H1 (cell line): Measurements from ENCODE around the gene SLX4. TPM values are rescaled to one million over a fixed set of nuclear protein-coding genes. Genes with fewer than 3 reads are reported as not detected.

Experiments
- CTCF ChIA-PET: fragments of 300-600 bp; sonication (Branson Sonifier 250); formaldehyde crosslinking; loops from one replicate; lab custom pipeline; 2021; ENCODE audit not compliant: partially characterized antibody; lab: Charles Lee
- POLR2A ChIA-PET: fragments of 300-600 bp; sonication (Branson Sonifier 250); formaldehyde crosslinking; loops from one replicate; lab custom pipeline; 2021; ENCODE audit warnings: inconsistent platforms; ENCODE audit not compliant: partially characterized antibody; lab: Charles Lee
- DNase-seq, 2 experiments: peaks; one replicate each; pipeline versions ENCODE4 v3.0.0 to v3.0.0-alpha.2; 2010 to 2022; ENCODE audit warnings: low spot score in 2 of 2, low read depth in 1 of 2, mixed read lengths in 1 of 2
- FAIRE-seq: peaks from 2 replicates; lab custom pipeline; 2011; peaks lifted over from hg19 to GRCh38; lab: Jason Lieb, UNC
- H2AFZ ChIP-seq: 2 replicates; pipeline ENCODE4 v1.8.1; 2012; ENCODE audit warnings: low read length, inconsistent platforms
- H2AK5ac ChIP-seq: 2 replicates; pipeline ENCODE4 v1.6.1; 2013; ENCODE audit warnings: low read depth, low read length
- H2BK120ac ChIP-seq: replicated peaks from 2 replicates; pipeline ENCODE3; 2013; ENCODE audit warnings: low read depth, low read length, inconsistent platforms
- H2BK12ac ChIP-seq: 2 replicates; pipeline ENCODE4 v1.6.1; 2013; ENCODE audit warnings: low read depth, low read length
- H2BK15ac ChIP-seq: 2 replicates; pipeline ENCODE4 v1.6.1; 2013; ENCODE audit warnings: low read length
- H2BK20ac ChIP-seq: 2 replicates; pipeline ENCODE4 v1.6.1; 2013; ENCODE audit warnings: low read length
- H2BK5ac ChIP-seq: 2 replicates; pipeline ENCODE4 v1.6.1; 2013; ENCODE audit warnings: low read depth, low read length
- H3K14ac ChIP-seq: 2 replicates; pipeline ENCODE4 v1.6.1; 2013; ENCODE audit warnings: inconsistent platforms; ENCODE audit not compliant: insufficient read length
- H3K18ac ChIP-seq: 2 replicates; pipeline ENCODE4 v1.6.1; 2013; ENCODE audit warnings: low read length; ENCODE audit errors: extremely low read depth
- H3K23ac ChIP-seq: 2 replicates; pipeline ENCODE4 v1.6.1; 2013; ENCODE audit warnings: inconsistent platforms; ENCODE audit not compliant: insufficient read length
- H3K23me2 ChIP-seq: 2 replicates; pipeline ENCODE4 v1.6.1; 2013; ENCODE audit warnings: low read depth, low read length
- H3K27ac ChIP-seq: 2 replicates; pipeline ENCODE4 v1.6.1; 2011; ENCODE audit warnings: low read depth, low read length, inconsistent platforms
- H3K27me3 ChIP-seq, 4 experiments: replicated peaks in 1 of 4; 1 replicate in 1 of 4; 2 replicates in 3 of 4; pipeline versions ENCODE4 v1.6.1 to v1.8.1; 2011 to 2013; ENCODE audit warnings: low read length in 3 of 4, mild to moderate bottlenecking in 3 of 4, inconsistent platforms in 2 of 4, mixed read lengths in 2 of 4, moderate library complexity in 1 of 4; ENCODE audit not compliant: control insufficient read depth in 3 of 4, insufficient read depth in 3 of 4; ENCODE audit errors: extremely low read depth in 1 of 4
- H3K36me3 ChIP-seq, 4 experiments: 2 replicates each; pipeline versions ENCODE4 v1.6.1 to v1.8.1; 2011 to 2013; ENCODE audit warnings: mild to moderate bottlenecking in 4 of 4, low read length in 3 of 4, moderate library complexity in 2 of 4, control low read depth in 1 of 4, inconsistent platforms in 1 of 4; ENCODE audit not compliant: insufficient read depth in 4 of 4, control insufficient read depth in 2 of 4
- H3K4ac ChIP-seq: replicated peaks from 2 replicates; pipeline ENCODE3; 2013; ENCODE audit warnings: low read length, low read depth, mixed read lengths, inconsistent platforms; ENCODE audit not compliant: insufficient read length
- H3K4me1 ChIP-seq, 4 experiments: replicated peaks in 1 of 4; 1 replicate in 1 of 4; 2 replicates in 3 of 4; pipeline versions ENCODE4 v1.6.1 to v1.8.1; 2011 to 2013; ENCODE audit warnings: low read length in 3 of 4, inconsistent platforms in 2 of 4, mixed read lengths in 1 of 4; ENCODE audit not compliant: insufficient read depth in 4 of 4, control insufficient read depth in 3 of 4
- H3K4me2 ChIP-seq, 2 experiments: 2 replicates each; pipeline versions ENCODE4 v1.6.1 to v1.8.1; 2011 to 2013; ENCODE audit warnings: low read depth in 2 of 2, low read length in 2 of 2, control low read depth in 1 of 2, inconsistent platforms in 1 of 2, mild to moderate bottlenecking in 1 of 2; ENCODE audit not compliant: insufficient read depth in 1 of 2
- H3K4me3 ChIP-seq, 4 experiments: fragments of 200-600, 300-600 bp in 1 of 4; sonication (generic), shearing (Covaris generic), sonication (Bioruptor Twin) in 1 of 4; 2 replicates each; pipeline versions ENCODE4 v1.5.1 to v1.8.1; 2011 to 2016; ENCODE audit warnings: low read length in 4 of 4, low read depth in 3 of 4, control low read depth in 2 of 4, inconsistent platforms in 2 of 4, mild to moderate bottlenecking in 2 of 4, mixed read lengths in 1 of 4, moderate library complexity in 1 of 4; ENCODE audit not compliant: insufficient read depth in 2 of 4; ENCODE audit errors: extremely low read depth in 1 of 4
- H3K56ac ChIP-seq: replicated peaks from 2 replicates; pipeline ENCODE3; 2013; ENCODE audit warnings: low read depth, mild to moderate bottlenecking, mixed read lengths, low read length, inconsistent platforms; ENCODE audit not compliant: insufficient read length
- H3K79me1 ChIP-seq: 2 replicates; pipeline ENCODE4 v1.6.1; 2013; ENCODE audit warnings: low read depth, low read length, control low read depth
- H3K79me2 ChIP-seq, 2 experiments: 2 replicates each; pipeline versions ENCODE4 v1.6.1 to v1.8.1; 2012 to 2013; ENCODE audit warnings: low read length in 2 of 2, mild to moderate bottlenecking in 2 of 2, inconsistent platforms in 1 of 2; ENCODE audit not compliant: insufficient read depth in 2 of 2, control insufficient read depth in 1 of 2
- H3K9ac ChIP-seq, 4 experiments: replicated peaks in 1 of 4; 1 replicate in 1 of 4; 2 replicates in 3 of 4; pipeline versions ENCODE4 v1.6.1 to v1.8.1; 2011 to 2013; ENCODE audit warnings: low read depth in 3 of 4, low read length in 3 of 4, control low read depth in 2 of 4, mild to moderate bottlenecking in 2 of 4, moderate library complexity in 2 of 4, inconsistent platforms in 1 of 4; ENCODE audit errors: extremely low read depth in 1 of 4
- H3K9me3 ChIP-seq, 2 experiments: 2 replicates each; pipeline versions ENCODE4 v1.6.1 to v1.8.1; 2012 to 2013; ENCODE audit warnings: mild to moderate bottlenecking in 2 of 2, moderate library complexity in 2 of 2, control low read depth in 1 of 2, inconsistent platforms in 1 of 2, low read depth in 1 of 2, low read length in 1 of 2, mixed read lengths in 1 of 2; ENCODE audit not compliant: insufficient read depth in 2 of 2
- H4K20me1 ChIP-seq, 2 experiments: replicated peaks in 1 of 2; 2 replicates each; pipeline versions ENCODE3 to v1.8.1; 2011 to 2013; ENCODE audit warnings: inconsistent platforms in 2 of 2, low read length in 2 of 2, mild to moderate bottlenecking in 1 of 2; ENCODE audit not compliant: insufficient read depth in 2 of 2, control insufficient read depth in 1 of 2
- H4K5ac ChIP-seq: 2 replicates; pipeline ENCODE4 v1.6.1; 2013; ENCODE audit warnings: low read length, low read depth, mixed read lengths, inconsistent platforms; ENCODE audit not compliant: insufficient read length
- H4K8ac ChIP-seq: 2 replicates; pipeline ENCODE4 v1.8.0; 2013; ENCODE audit warnings: mild to moderate bottlenecking, moderate library complexity, low read length, inconsistent platforms; ENCODE audit not compliant: insufficient read depth; ENCODE audit errors: extremely low read depth
- H4K91ac ChIP-seq: replicated peaks from 2 replicates; pipeline ENCODE3; 2013; ENCODE audit warnings: low read length, mixed read lengths, inconsistent platforms; ENCODE audit not compliant: insufficient read length
- CBX8 ChIP-seq: fragments of 300-800, 300-1000 bp; sonication (generic); IDR thresholded peaks from 2 replicates; pipeline ENCODE4 v1.7.1; 2016; ENCODE audit warnings: low read depth, low read length, borderline replicate concordance
- CHD2 ChIP-seq: IDR thresholded peaks from 2 replicates; pipeline ENCODE4 v1.6.1; 2012; ENCODE audit warnings: low read length, improper control_type of control experiment
- CTBP2 ChIP-seq: IDR thresholded peaks from 2 replicates; pipeline ENCODE4 v1.7.0; 2011; ENCODE audit warnings: borderline replicate concordance, mild to moderate bottlenecking, moderate library complexity, mixed read lengths, low read length; ENCODE audit not compliant: insufficient read depth, insufficient read length
- KDM5A ChIP-seq: fragments of 200-600 bp; IDR thresholded peaks from 2 replicates; pipeline ENCODE4 v1.7.1; 2012; ENCODE audit warnings: mild to moderate bottlenecking, low read length, inconsistent platforms, mixed read lengths
- NANOG ChIP-seq: IDR thresholded peaks from 2 replicates; pipeline ENCODE4 v1.6.1; 2011; ENCODE audit warnings: low read length, low read depth, mild to moderate bottlenecking, inconsistent platforms; ENCODE audit not compliant: insufficient read depth, poor library complexity, severe bottlenecking
- POLR2A ChIP-seq, 2 experiments: IDR thresholded peaks; 1 replicate in 1 of 2; 2 replicates in 1 of 2; pipeline ENCODE4 v1.6.1; 2011; ENCODE audit warnings: low read depth in 2 of 2, low read length in 2 of 2, mild to moderate bottlenecking in 2 of 2; ENCODE audit errors: control extremely low read depth in 1 of 2
- RAD21 ChIP-seq, 2 experiments: IDR thresholded peaks in 1 of 2; conservative IDR thresholded peaks in 1 of 2; 2 replicates each; pipeline ENCODE4 v1.6.1; 2011; ENCODE audit warnings: low read depth in 2 of 2, low read length in 2 of 2, improper control_type of control experiment in 1 of 2, inconsistent platforms in 1 of 2, mild to moderate bottlenecking in 1 of 2, moderate library complexity in 1 of 2
- SRF ChIP-seq: IDR thresholded peaks from 2 replicates; pipeline ENCODE4 v1.6.1; 2011; ENCODE audit warnings: mild to moderate bottlenecking, low read depth, low read length, moderate library complexity
- TAF1 ChIP-seq: IDR thresholded peaks from 2 replicates; pipeline ENCODE4 v1.6.1; 2011; ENCODE audit warnings: mild to moderate bottlenecking, low read depth, low read length
- TCF12 ChIP-seq: IDR thresholded peaks from 2 replicates; pipeline ENCODE4 v1.6.1; 2011; ENCODE audit warnings: low read depth, mild to moderate bottlenecking, low read length
- TEAD4 ChIP-seq: IDR thresholded peaks from 2 replicates; pipeline ENCODE4 v1.6.1; 2012; ENCODE audit warnings: low read depth, low read length, inconsistent platforms, mixed read lengths
- USF2 ChIP-seq: IDR thresholded peaks from 2 replicates; pipeline ENCODE4 v1.6.1; 2011; ENCODE audit warnings: low read length, improper control_type of control experiment
- WGBS, 2 experiments: shearing (Covaris generic) in 1 of 2; methylation state at CpG; one replicate each; pipeline versions ENCODE4 v1.1.6 to v1.1.7; 2013 to 2015; ENCODE audit warnings: low lambda C conversion rate in 2 of 2, mixed read lengths in 2 of 2, inconsistent platforms in 1 of 2, low coverage in 1 of 2, missing lambda C conversion rate in 1 of 2; ENCODE audit not compliant: insufficient replicate concordance in 2 of 2, insufficient coverage in 1 of 2, insufficient read length in 1 of 2; ENCODE audit errors: extremely low coverage in 1 of 2, missing lambda C conversion rate in 1 of 2; 5-methylcytosine and 5-hydroxymethylcytosine counted together
- polyA plus RNA-seq, 7 experiments: library from polyadenylated mRNA; depleted of rRNA in 3 of 7; stranded (reverse) in 5 of 7; unstranded in 2 of 7; fragments of >200 nt in 5 of 7; fragments of 200-250 nt in 2 of 7; gene quantifications; 1 replicate in 5 of 7; 2 replicates in 1 of 7; 4 replicates in 1 of 7; pipeline versions ENCODE4 v1.2.1 to v1.2.3, GENCODE V29; 2011 to 2013; ENCODE audit warnings: missing spikeins in 2 of 7, mixed read lengths in 2 of 7
- total RNA-seq: library from RNA; stranded (reverse); fragmentation: NEBNext Ultra II Directional; extraction: Animal tissue kit (Norgen Biotek cat#: 25700); gene quantifications from 2 replicates; pipeline ENCODE4 v1.2.1, GENCODE V29; 2021

The SLX4 gene
- total and polyA plus RNA-seq, 2 of the 8 experiments (the other 6 are each of a cell fraction or from before 2014, with no cell fraction given): 4.4 to 11.4 TPM

- H3K4ac ChIP-seq: no peak within 1 kb of the TSS
- FAIRE-seq: no peak
- H4K5ac ChIP-seq: no peak within 1 kb of the TSS
- H2BK15ac ChIP-seq: no peak within 1 kb of the TSS
- CTCF ChIA-PET: no interaction called here
- no peak within 1 kb of the TSS for H4K91ac ChIP-seq
- H3K4me1 ChIP-seq: peaks cover 0 to 9% (median 7%) of the 10 kb centered on the region in 4 experiments; a peak in 6 of 7 replicates
- no peak within 1 kb of the TSS for H3K14ac ChIP-seq
- H2BK12ac ChIP-seq: 0 out of 2 replicates have a peak within 1 kb of the TSS, but pooled peaks have one; percentile 11
- H2BK5ac ChIP-seq: no peak within 1 kb of the TSS; the same call in 1 of the 2 replicates
- DNase-seq: no peak
- H3K4me2 ChIP-seq: no peak within 1 kb of the TSS; a peak in 1 of 4 replicates
- peaks cover 0 to 2% of the 10 kb centered on the region in 2 experiments for H4K20me1 ChIP-seq
- H3K36me3 ChIP-seq: no peaks in the 10 kb centered on the region
- H2BK20ac ChIP-seq: no peak within 1 kb of the TSS
- peak within 1 kb of the TSS; percentile 19; the same call in 1 of the 2 replicates for H3K18ac ChIP-seq
- WGBS, 2 experiments: 94% methylated on average over 16 of the region's 18 CpGs; no CpG with 5 or more reads in 1 of the 2 experiments
- H3K23me2 ChIP-seq: no peaks in the 10 kb centered on the region; the same call in 1 of the 2 replicates
- H4K8ac ChIP-seq: peak within 1 kb of the TSS; percentile 77
- no peak within 1 kb of the TSS for H3K4me3 ChIP-seq
- no peak within 1 kb of the TSS for H2BK120ac ChIP-seq
- no peaks in the 10 kb centered on the region for H3K79me2 ChIP-seq
- no peak within 1 kb of the TSS for H2AFZ ChIP-seq
- no peak within 1 kb of the TSS for H3K56ac ChIP-seq
- H3K79me1 ChIP-seq: no peaks in the 10 kb centered on the region
- no peak within 1 kb of the TSS for H3K27ac ChIP-seq
- no peaks in the 10 kb centered on the region for H3K27me3 ChIP-seq
- POLR2A ChIA-PET: interaction anchor here (1.2 to 2.2 kb wide), 2 partner anchors 10 to 14 kb away, joined by 5 to 7 read pairs; no protein-coding TSS in a partner anchor
- no peak within 1 kb of the TSS for H3K23ac ChIP-seq
- no peaks in the 10 kb centered on the region for H3K9me3 ChIP-seq
- H3K9ac ChIP-seq: no peak within 1 kb of the TSS
- no peak within 1 kb of the TSS; the same call in 1 of the 2 replicates for H2AK5ac ChIP-seq
- no peak for TF ChIP-seq CBX8
- TF ChIP-seq KDM5A: no peak
- no peak for TF ChIP-seq SRF
- no peak for TF ChIP-seq RAD21 (IDR thresholded peaks at IDR 0.05 in 1 of 2, conservative IDR thresholded peaks at IDR 0.05 in 1 of 2; ENCODE audit: low read depth in 2 of 2, low read length in 2 of 2)
- no peak for TF ChIP-seq POLR2A (IDR thresholded peaks at IDR 0.05; ENCODE audit: control extremely low read depth in 1 of 2, low read depth in 2 of 2, low read length in 2 of 2)
- no peak for TF ChIP-seq NANOG
- TF ChIP-seq USF2: no peak
- TF ChIP-seq TAF1: no peak
- no peak for TF ChIP-seq CTBP2
- no peak for TF ChIP-seq CHD2
- no peak for TF ChIP-seq TEAD4
- no peak for TF ChIP-seq TCF12
These were observed 34.1 kb downstream of the SLX4 start, which contains the start of gene NLRC3 for GRCh38 chr16:3577302-3577752. TSS of gene NLRC3 (minus strand) at chr16:3577403. CDS start at chr16:3565036, 12,367 bp downstream.
